ENCODE results near the gene SYNE3.

The SYNE3 gene

DNA sequence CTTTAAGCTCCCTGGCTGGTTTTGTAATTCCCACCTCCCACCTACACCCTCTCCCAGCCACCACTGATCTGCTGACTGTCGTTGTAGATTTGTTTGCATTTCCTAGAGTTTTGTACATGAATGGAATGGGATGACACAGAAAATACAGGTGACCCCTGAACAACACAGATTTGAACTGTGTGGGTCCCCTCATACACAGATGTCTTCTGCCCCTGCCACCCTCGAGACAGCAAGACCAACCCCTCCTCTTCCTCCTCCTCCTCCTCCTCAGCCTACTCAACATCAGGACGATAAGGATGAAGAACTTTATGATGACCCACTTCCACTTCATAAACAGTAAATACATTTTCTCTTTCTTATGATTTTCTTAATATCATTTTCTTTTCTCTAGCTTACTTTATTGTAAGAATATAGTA, 28.8 kb downstream of the SYNE3 start:
- DNase-seq, result no peak

GRCh38 chr14:95486875-95487668, 29.4 kb downstream of the SYNE3 start:
- no peak for DNase-seq

DNA sequence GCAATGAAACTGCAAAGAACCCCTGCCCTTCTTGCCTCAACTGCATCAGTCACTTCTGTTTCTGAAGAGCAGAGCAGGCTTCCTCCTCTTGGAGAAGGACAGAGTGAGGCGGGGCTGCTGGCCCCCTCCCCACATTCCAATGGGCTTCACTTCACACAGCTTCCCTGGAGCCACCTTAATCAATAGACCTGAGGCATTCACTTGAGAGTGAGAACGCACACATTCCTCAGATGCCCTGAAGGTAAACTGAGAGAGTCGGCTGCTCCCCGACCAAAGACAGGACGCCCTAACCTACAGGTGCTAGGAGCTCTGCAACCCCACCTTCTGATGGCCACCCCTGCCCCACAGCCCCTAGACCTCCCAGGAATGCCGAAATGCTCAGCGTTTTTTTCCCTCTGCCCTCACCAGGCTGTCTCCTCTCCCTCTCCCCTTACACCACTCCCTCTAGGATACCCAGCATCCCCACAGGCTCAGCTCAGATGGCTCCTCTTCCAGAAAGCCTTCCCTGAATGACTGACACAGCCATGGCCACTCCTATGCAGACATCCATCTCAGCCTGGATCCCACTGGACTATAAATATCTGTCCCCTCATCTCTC, 31.1 kb downstream of the SYNE3 start:
- no peak for DNase-seq

- no peak for DNase-seq
These were observed 32.2 kb downstream of the SYNE3 start for GRCh38 chr14:95484296-95484695.

DNA sequence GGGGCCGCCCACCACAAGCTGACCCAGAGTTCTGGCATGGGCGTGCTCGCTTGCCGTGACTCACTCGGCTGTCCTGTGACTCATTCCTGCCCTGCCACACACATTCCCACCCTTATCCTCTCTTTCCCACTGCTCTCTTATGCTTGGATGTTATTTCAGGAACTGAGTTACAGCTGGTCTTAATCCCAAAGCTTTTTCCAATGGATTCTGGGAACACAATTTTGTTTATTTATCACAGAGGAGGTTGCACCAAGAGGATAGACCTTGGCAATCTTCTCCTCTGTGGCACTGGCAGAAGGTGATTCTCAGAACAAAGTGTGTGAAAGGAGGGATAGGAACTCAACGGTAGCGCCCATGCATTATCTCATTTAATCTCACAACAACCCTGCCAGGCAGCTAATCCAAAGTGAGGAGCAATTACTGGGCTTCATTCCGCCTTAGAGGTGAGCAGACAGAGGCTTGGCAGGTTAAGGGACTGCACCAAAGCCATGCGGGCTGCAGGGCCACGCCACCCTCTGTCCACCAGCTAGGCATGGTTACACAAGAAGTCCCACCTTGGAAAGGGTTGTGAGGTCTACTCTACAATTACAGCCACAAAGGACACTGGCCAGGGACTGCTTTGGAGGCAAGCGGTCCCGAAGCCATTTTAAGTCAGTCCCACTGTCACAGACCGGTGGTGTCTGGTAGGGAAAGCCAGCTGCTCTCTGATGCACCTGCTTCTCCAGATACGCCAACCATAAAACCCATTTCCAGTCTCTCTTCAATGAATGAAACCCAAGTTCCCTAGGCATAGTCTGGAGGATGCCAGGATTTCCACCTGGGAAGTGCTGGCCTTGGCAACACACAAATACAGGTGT, 32.9 kb downstream of the SYNE3 start:
- DNase-seq, result no peak

DNA sequence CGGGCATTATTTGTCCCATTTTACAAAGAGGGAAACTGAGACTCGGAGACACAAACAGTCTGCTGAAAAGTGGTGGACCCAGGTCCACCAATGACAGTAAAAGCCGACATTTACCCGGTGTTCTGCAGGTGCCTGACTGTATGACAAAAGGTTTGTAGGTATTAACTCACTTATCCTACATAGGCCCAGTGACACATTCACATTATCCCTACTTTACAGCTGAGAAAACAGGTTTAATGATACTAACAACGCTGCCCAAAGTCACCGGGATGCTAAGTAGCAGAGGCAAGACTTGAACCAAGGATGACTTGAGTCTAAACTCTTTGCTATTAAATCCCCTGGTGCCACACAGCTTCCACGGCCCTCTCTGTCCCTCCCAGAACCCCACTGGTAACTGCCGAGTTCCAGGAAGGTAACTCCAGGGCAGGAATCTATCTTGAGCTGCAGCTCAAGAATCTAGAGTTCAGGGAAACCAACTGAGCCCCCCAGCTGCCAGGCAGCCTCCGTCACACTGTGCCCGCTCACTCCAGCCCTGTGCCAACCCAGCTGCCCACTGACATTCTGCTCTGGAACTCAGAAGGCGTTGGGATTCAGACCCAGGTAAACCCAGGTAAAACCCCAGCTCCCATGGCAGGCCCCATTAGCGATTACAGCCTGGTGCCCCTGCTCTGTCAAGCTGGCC, 33.7 kb downstream of the SYNE3 start:
- DNase-seq, result no peak

GRCh38 chr14:95481391-95482022, 34.9 kb downstream of the SYNE3 start:
- no peak for DNase-seq

GRCh38 chr14:95480887-95481226, 35.6 kb downstream of the SYNE3 start:
- DNase-seq, result no peak

- DNase-seq, result no peak
These were observed 36.2 kb downstream of the SYNE3 start for GRCh38 chr14:95480109-95480886.

- no peak for DNase-seq
These were observed 37.0 kb downstream of the SYNE3 start for GRCh38 chr14:95479494-95479893.

DNA sequence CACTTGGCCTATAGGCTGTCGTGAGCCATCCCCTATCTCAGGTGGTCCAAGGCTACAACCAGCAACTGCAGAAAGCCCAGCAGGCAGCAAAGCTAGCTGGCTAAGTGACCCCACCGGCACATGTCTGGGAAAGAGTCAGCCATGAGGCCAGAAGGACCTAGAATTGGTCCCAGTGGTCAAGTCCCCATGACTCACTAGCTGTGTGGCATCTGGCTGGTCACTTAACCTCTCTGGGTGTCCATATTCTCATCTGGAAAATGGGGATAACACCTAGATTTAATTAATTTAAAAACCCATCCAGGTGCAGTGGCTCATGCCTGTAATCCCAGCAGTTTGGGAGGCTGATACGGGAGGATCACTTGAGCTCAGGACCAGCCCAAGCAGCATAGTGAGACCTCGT, 37.6 kb downstream of the SYNE3 start:
- no peak for DNase-seq

DNA sequence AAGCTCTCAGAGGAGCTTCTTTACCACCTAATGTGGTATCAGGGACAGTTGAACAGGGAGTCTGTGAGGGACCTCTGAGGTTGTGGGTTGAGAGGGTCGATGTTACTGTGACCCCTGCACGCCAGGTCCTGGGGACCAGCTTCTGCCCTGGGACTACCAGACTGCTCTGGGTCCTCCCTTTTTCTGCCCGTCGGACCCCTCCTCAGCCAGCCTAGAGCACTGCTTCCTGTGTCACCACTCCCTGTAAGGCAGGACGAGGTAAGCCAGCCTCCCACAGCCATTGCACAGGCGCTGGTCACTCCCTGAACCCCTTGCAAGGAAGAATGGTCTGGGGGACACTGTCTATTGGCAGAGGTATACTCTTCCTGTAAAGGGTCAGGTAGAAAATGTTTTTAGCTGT, 38.1 kb downstream of the SYNE3 start:
- no peak for DNase-seq

- DNase-seq, result no peak
These were observed 38.8 kb downstream of the SYNE3 start for GRCh38 chr14:95477411-95478269.

- no peak for DNase-seq
These were observed 39.7 kb downstream of the SYNE3 start for GRCh38 chr14:95476747-95477146.

GRCh38 chr14:95475540-95476240, 40.8 kb downstream of the SYNE3 start:
- DNase-seq, result no peak

- no peak for DNase-seq
These were observed 41.5 kb downstream of the SYNE3 start for GRCh38 chr14:95474941-95475340.

- DNase-seq, result no peak
These were observed 42.0 kb downstream of the SYNE3 start for GRCh38 chr14:95474486-95474885.

DNA sequence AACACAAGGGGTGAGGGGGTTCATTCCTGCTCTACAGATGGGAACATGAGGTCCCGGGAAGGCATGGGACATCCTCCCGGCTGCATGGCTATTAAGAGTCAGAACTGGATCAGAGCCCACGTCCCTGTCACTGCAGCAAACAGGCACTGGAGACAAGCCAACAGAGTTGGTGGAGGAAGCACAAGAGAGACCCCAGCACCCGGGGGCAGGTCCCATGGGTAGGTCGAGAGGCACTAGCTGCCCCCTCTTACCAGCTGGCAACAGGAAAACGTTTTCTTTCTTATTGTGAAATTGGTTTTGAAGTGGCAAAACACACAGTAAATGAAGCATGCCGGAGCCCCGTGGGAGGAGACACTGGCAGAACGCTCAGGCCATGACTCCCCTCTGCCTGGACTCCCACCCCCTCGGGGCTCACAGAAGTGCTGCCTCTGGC, 43.6 kb downstream of the SYNE3 start:
- no peak for DNase-seq

- no peak for DNase-seq
These were observed 45.0 kb downstream of the SYNE3 start for GRCh38 chr14:95471476-95471875.

DNA sequence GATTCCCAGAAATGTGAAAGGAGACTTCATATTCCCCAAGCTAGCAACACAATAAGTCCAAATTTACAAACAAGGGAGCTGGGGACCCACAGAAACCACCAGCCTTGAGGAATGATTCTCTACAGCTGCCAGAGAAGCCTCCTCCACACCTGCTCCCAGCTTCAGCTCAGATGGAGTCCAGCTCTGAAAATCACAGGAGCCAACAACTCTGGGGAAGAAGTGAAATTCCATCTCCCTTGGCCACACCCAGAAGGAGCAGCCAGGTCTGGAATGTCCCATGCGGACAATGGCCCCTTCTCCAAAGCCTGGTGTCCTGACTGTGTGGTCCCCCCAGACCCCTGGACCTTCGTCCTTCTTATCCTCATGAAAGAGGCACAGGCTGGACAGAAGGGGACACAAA, 45.4 kb downstream of the SYNE3 start:
- no peak for DNase-seq

Measured in SHP77 (cell line).